Measurements from ENCODE around the gene TUBA3E.
"Not testable (repeated sequence)": the region's sequence is repeated elsewhere in the genome, so short reads cannot be mapped to it uniquely, and the experiment has no call there.

Gene TUBA3E

DNA sequence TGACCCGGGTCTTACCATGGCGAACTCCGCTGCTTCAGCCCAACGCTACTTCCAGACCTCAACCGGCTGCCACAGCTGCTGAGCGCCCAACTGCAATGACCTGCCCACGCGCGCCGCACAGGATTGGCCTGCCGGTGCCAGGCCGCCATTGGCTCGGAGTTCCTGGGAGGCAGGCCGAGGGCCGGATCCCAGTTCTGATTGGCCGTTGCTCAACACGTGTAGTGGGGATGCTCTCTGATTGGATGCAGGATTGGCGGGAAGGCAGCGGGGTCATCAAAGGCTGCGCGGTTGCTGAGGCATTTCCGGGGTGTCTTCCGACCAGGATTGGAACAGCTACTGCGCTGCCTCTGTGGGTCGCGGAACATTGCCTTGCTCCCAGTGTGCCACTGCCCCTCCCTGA lies at the start of gene TUBA3E:
TUBA3E (minus strand) TSS at position 97 of the 400 bp plus-strand sequence; CDS start at position 18, 79 bp downstream.
- H3K9me3 ChIP-seq (ENCODE audit: low read depth, low read length) = no peaks in the 10 kb centered on the region
- H3K27ac ChIP-seq = no peak within 1 kb of the TSS
- H3K36me3 ChIP-seq (ENCODE audit: insufficient read depth, low read length) = no peaks in the 10 kb centered on the region
- no peak for DNase-seq (ENCODE audit: low read depth, low spot score)
- H3K9ac ChIP-seq (ENCODE audit: insufficient read length) = no peak within 1 kb of the TSS
- TF ChIP-seq EZH2 (IDR thresholded peaks at IDR 0.05) (no peak), FOXP2 (optimal IDR thresholded peaks at IDR 0.05; ENCODE audit: control extremely low read depth, extremely low read length, insufficient read depth) (no peak), POLR2AphosphoS5 (IDR thresholded peaks at IDR 0.05; ENCODE audit: borderline replicate concordance, low read depth, low read length) (no peak)
- no peak within 1 kb of the TSS for H3K4me3 ChIP-seq

DNA sequence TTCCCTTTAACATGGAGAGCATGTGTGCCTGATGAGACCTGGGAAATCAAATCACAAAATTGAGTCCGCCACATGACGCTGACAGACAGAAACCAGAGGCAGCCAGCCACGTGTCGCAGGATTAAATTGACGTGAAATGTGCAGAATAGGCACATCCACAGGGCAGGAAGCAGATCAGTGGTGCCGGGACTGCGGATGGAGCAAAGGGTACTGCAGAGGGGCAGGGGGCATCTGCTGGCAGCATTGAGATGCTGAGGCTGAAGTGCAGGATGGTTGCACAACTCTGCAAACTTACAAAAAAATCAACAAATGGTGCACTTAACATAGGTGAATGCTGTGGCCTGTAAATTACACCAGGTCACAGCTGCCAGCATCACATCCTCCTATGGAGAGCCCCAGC lies 48.2 kb upstream of the TUBA3E start:
- Histone ChIP-seq H3K9me3 (ENCODE audit: low read depth, low read length) (no peaks in the 10 kb centered on the region), H3K9ac (ENCODE audit: insufficient read length) (no peak overlapping the region), H3K27ac (no peak overlapping the region), H3K36me3 (ENCODE audit: insufficient read depth, low read length) (no peaks in the 10 kb centered on the region), H3K4me3 (no peak overlapping the region)
- DNase-seq (ENCODE audit: low read depth, low spot score) = no peak
- TF ChIP-seq FOXP2 (optimal IDR thresholded peaks at IDR 0.05; ENCODE audit: control extremely low read depth, extremely low read length, insufficient read depth) = no peak
- TF ChIP-seq POLR2AphosphoS5 (IDR thresholded peaks at IDR 0.05; ENCODE audit: borderline replicate concordance, low read depth, low read length) = no peak
- TF ChIP-seq EZH2 (IDR thresholded peaks at IDR 0.05) = no peak

DNA sequence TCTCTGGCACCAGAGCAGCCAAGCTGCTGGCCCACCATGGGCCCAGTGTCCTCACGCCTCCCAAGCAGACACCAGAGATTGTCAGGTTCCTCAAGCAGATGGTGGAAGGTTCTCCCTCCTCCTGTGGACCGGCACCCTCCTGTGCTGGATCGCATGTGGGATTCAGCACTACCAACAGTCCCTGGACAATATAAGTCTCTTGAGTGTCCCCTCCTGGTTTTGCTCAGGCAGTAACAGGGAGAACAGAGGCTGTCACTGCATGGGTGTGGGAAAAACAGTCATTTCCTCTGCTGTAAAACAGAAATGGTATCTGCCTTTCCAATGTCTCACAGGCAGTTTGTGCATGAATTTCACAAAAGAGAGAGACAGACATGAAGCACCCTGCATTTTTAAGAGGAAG lies 47.7 kb upstream of the TUBA3E start:
- no peak overlapping the region for H3K27ac ChIP-seq
- no peak overlapping the region for H3K9ac ChIP-seq (ENCODE audit: insufficient read length)
- no peak for DNase-seq (ENCODE audit: low read depth, low spot score)
- no peak overlapping the region for H3K4me3 ChIP-seq
- H3K9me3 ChIP-seq (ENCODE audit: low read depth, low read length) = no peaks in the 10 kb centered on the region
- TF ChIP-seq POLR2AphosphoS5 (IDR thresholded peaks at IDR 0.05; ENCODE audit: borderline replicate concordance, low read depth, low read length) (no peak), FOXP2 (optimal IDR thresholded peaks at IDR 0.05; ENCODE audit: control extremely low read depth, extremely low read length, insufficient read depth) (no peak), EZH2 (IDR thresholded peaks at IDR 0.05) (no peak)
- H3K36me3 ChIP-seq (ENCODE audit: insufficient read depth, low read length) = no peaks in the 10 kb centered on the region

GRCh38 chr2:130243359-130243758 lies 45.1 kb upstream of the TUBA3E start:
- Histone ChIP-seq H3K4me3 (no peak overlapping the region), H3K36me3 (ENCODE audit: insufficient read depth, low read length) (no peaks in the 10 kb centered on the region), H3K27ac (no peak overlapping the region), H3K9ac (ENCODE audit: insufficient read length) (no peak overlapping the region), H3K9me3 (ENCODE audit: low read depth, low read length) (no peaks in the 10 kb centered on the region)
- no peak for TF ChIP-seq POLR2AphosphoS5 (IDR thresholded peaks at IDR 0.05; ENCODE audit: borderline replicate concordance, low read depth, low read length)
- no peak for TF ChIP-seq EZH2 (IDR thresholded peaks at IDR 0.05)
- TF ChIP-seq FOXP2 (optimal IDR thresholded peaks at IDR 0.05; ENCODE audit: control extremely low read depth, extremely low read length, insufficient read depth) = no peak
- DNase-seq (ENCODE audit: low read depth, low spot score) = no peak

GRCh38 chr2:130241041-130241707 lies 42.9 kb upstream of the TUBA3E start:
- H3K36me3 ChIP-seq (ENCODE audit: insufficient read depth, low read length) = no peaks in the 10 kb centered on the region
- TF ChIP-seq POLR2AphosphoS5 (IDR thresholded peaks at IDR 0.05; ENCODE audit: borderline replicate concordance, low read depth, low read length) (no peak), FOXP2 (optimal IDR thresholded peaks at IDR 0.05; ENCODE audit: control extremely low read depth, extremely low read length, insufficient read depth) (no peak), EZH2 (IDR thresholded peaks at IDR 0.05) (no peak)
- DNase-seq (ENCODE audit: low read depth, low spot score) = no peak
- no peaks in the 10 kb centered on the region for H3K9me3 ChIP-seq (ENCODE audit: low read depth, low read length)
- no peak overlapping the region for H3K27ac ChIP-seq
- H3K9ac ChIP-seq (ENCODE audit: insufficient read length) = no peak overlapping the region
- no peak overlapping the region for H3K4me3 ChIP-seq

GRCh38 chr2:130239581-130239980 lies 41.3 kb upstream of the TUBA3E start:
- not testable (repeated sequence) for H3K9me3 ChIP-seq (ENCODE audit: low read depth, low read length); H3K36me3 ChIP-seq (ENCODE audit: insufficient read depth, low read length); DNase-seq (ENCODE audit: low read depth, low spot score); H3K9ac ChIP-seq (ENCODE audit: insufficient read length); H3K27ac ChIP-seq; H3K4me3 ChIP-seq

- DNase-seq (ENCODE audit: low read depth, low spot score); H3K36me3 ChIP-seq (ENCODE audit: insufficient read depth, low read length); H3K9me3 ChIP-seq (ENCODE audit: low read depth, low read length); H3K9ac ChIP-seq (ENCODE audit: insufficient read length); H3K4me3 ChIP-seq; H3K27ac ChIP-seq: not testable (repeated sequence)
These were observed 34.8 kb upstream of the TUBA3E start for GRCh38 chr2:130233066-130233465.

GRCh38 chr2:130231656-130232055 lies 33.4 kb upstream of the TUBA3E start:
- Histone ChIP-seq H3K36me3 (ENCODE audit: insufficient read depth, low read length) (no peaks in the 10 kb centered on the region), H3K4me3 (no peak overlapping the region), H3K27ac (no peak overlapping the region), H3K9me3 (ENCODE audit: low read depth, low read length) (no peaks in the 10 kb centered on the region), H3K9ac (ENCODE audit: insufficient read length) (no peak overlapping the region)
- no peak for DNase-seq (ENCODE audit: low read depth, low spot score)
- TF ChIP-seq POLR2AphosphoS5 (IDR thresholded peaks at IDR 0.05; ENCODE audit: borderline replicate concordance, low read depth, low read length) (no peak), FOXP2 (optimal IDR thresholded peaks at IDR 0.05; ENCODE audit: control extremely low read depth, extremely low read length, insufficient read depth) (no peak), EZH2 (IDR thresholded peaks at IDR 0.05) (no peak)

DNA sequence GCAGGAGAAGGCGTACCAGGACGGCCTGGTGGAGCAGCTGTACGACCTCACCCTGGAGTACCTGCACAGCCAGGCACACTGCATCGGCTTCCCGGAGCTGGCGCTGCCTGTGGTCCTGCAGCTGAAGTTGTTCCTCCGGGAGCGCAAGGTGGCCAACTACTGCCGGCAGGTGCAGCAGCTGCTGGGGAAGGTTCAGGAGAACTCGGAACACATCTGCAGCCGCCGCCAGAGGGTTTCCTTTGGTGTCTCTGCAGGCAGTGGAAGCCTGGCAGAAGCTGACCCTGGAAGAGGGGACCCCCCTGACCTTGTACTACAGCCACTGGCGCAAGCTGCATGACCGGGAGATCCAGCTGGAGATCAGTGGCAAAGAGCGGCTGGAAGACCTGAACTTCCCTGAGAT lies 32.7 kb upstream of the TUBA3E start:
- H3K9me3 ChIP-seq (ENCODE audit: low read depth, low read length); H3K9ac ChIP-seq (ENCODE audit: insufficient read length); H3K36me3 ChIP-seq (ENCODE audit: insufficient read depth, low read length); H3K4me3 ChIP-seq; DNase-seq (ENCODE audit: low read depth, low spot score); H3K27ac ChIP-seq: not testable (repeated sequence)

DNA sequence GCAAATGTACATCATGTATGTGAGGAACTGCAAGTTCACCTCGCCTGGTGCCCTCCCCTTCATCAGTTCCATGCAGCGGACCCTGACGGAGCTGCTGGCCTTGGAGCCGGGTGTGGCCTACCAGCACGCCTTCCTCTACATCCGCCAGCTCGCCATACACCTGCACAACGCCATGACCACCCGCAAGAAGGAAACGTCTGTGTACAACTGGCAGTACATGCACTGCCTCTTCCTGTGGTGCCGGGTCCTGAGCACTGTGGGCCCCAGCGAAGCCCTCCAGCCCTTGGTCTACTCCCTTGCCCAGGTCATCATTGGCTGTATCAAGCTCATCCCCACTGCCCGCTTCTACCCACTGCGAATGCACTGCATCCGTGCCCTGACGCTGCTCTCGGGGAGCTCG lies 32.1 kb upstream of the TUBA3E start:
- not testable (repeated sequence) for DNase-seq (ENCODE audit: low read depth, low spot score); H3K9ac ChIP-seq (ENCODE audit: insufficient read length); H3K27ac ChIP-seq; H3K4me3 ChIP-seq; H3K36me3 ChIP-seq (ENCODE audit: insufficient read depth, low read length); H3K9me3 ChIP-seq (ENCODE audit: low read depth, low read length)

- H3K9me3 ChIP-seq (ENCODE audit: low read depth, low read length); H3K27ac ChIP-seq; H3K36me3 ChIP-seq (ENCODE audit: insufficient read depth, low read length); H3K4me3 ChIP-seq; H3K9ac ChIP-seq (ENCODE audit: insufficient read length); DNase-seq (ENCODE audit: low read depth, low spot score): not testable (repeated sequence)
These were observed 30.9 kb upstream of the TUBA3E start for GRCh38 chr2:130229161-130229510.

DNA sequence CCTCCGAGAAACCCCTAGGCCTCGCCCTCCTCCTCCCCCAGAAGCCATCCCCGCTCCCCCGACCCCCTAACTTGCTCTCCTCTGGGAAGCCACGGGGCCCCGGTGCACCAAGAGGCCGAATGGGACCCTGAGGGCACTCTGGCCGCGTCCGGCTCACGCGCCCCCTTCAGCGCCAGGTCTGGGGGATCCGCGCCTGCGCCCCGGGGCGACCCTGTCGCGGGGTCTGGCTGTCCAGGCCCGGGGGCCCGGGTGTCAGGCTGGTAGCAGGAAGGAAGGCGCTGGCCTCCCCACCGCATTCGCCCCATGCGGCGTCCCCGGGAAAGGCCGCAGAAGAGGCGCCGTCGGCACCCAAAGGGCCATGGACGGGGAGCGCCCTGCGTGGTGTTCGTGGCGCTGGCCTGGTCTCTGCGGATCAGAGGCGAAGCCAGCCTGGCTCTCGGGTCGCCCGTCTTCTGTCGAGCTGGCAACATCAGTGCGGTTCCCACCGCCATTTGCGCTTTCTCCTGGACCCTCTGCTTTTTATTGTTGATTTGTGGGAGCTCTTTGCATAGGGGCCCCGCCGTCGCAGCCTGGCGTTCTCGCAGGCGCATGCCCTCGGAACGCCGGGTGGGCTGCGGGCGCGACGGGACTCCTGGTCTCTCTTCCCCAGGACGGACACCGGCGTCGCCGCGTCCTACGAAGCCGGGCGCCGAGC lies 30.4 kb upstream of the TUBA3E start:
- not testable (repeated sequence) for H3K36me3 ChIP-seq (ENCODE audit: insufficient read depth, low read length); H3K4me3 ChIP-seq; H3K27ac ChIP-seq; DNase-seq (ENCODE audit: low read depth, low spot score); H3K9ac ChIP-seq (ENCODE audit: insufficient read length); H3K9me3 ChIP-seq (ENCODE audit: low read depth, low read length)

DNA sequence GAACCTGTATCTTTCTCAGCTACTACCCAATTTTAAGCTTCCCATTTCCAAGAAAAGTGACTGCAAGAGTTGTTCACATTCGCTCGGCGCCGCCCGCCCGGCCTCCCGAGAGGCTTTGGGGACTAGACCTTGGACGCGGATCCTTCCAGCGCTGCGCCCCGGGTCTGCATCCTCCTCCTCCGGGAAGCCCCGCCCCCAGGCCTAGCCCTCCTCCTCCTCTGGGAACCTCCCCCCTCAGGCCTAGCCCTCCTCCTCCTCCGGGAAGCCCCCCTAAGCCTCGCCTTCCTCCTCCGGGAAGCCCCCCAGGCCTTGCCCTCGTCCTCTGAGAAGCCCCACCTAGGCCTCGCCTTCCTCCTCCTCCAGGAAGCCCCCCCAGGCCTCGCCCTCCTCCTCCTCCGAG lies 29.8 kb upstream of the TUBA3E start:
- DNase-seq (ENCODE audit: low read depth, low spot score); H3K9me3 ChIP-seq (ENCODE audit: low read depth, low read length); H3K4me3 ChIP-seq; H3K9ac ChIP-seq (ENCODE audit: insufficient read length); H3K27ac ChIP-seq; H3K36me3 ChIP-seq (ENCODE audit: insufficient read depth, low read length): not testable (repeated sequence)
